H9 (cell line): Measurements from ENCODE around the gene JAML. TPM values are rescaled to one million over a fixed set of nuclear protein-coding genes. Genes with fewer than 3 reads are reported as not detected.

Source experiments
- DNase-seq: peaks from one replicate; pipeline ENCODE4 v3.0.0-alpha.2; 2017
- H2AFZ ChIP-seq: one replicate; pipeline ENCODE4 v1.6.1; 2013; ENCODE audit warnings: mild to moderate bottlenecking, low read length, control low read depth, moderate library complexity
- H2AK5ac ChIP-seq: 2 replicates; pipeline ENCODE4 v1.6.1; 2013; ENCODE audit warnings: low read length, control low read depth, mixed read lengths; ENCODE audit not compliant: insufficient read length
- H2BK120ac ChIP-seq: one replicate; pipeline ENCODE4 v1.6.1; 2013; ENCODE audit warnings: low read depth, mild to moderate bottlenecking, low read length, control low read depth, inconsistent platforms; ENCODE audit not compliant: poor library complexity, severe bottlenecking
- H2BK12ac ChIP-seq: 2 replicates; pipeline ENCODE4 v1.6.1; 2013; ENCODE audit warnings: low read length, control low read depth, mixed read lengths, low read depth; ENCODE audit not compliant: insufficient read length
- H2BK15ac ChIP-seq: 2 replicates; pipeline ENCODE4 v1.6.1; 2013; ENCODE audit warnings: low read depth, low read length, control low read depth
- H2BK20ac ChIP-seq: one replicate; pipeline ENCODE4 v1.6.1; 2013; ENCODE audit warnings: low read depth, mild to moderate bottlenecking, low read length, control low read depth, inconsistent platforms; ENCODE audit not compliant: poor library complexity, severe bottlenecking
- H2BK5ac ChIP-seq: 2 replicates; pipeline ENCODE4 v1.6.1; 2013; ENCODE audit warnings: low read length, control low read depth, mixed read lengths; ENCODE audit not compliant: insufficient read length
- H3K14ac ChIP-seq: 2 replicates; pipeline ENCODE4 v1.6.1; 2013; ENCODE audit warnings: low read length, control low read depth; ENCODE audit not compliant: insufficient read depth
- H3K18ac ChIP-seq: 2 replicates; pipeline ENCODE4 v1.6.1; 2013; ENCODE audit warnings: low read depth, mild to moderate bottlenecking, mixed read lengths, low read length, control low read depth; ENCODE audit not compliant: insufficient read length
- H3K23ac ChIP-seq: 2 replicates; pipeline ENCODE4 v1.6.1; 2013; ENCODE audit warnings: low read length, control low read depth, mixed read lengths, low read depth; ENCODE audit not compliant: insufficient read length
- H3K23me2 ChIP-seq: 2 replicates; pipeline ENCODE4 v1.6.1; 2013; ENCODE audit warnings: low read depth, mild to moderate bottlenecking, mixed read lengths, low read length, control low read depth; ENCODE audit not compliant: insufficient read length, poor library complexity, severe bottlenecking
- H3K27ac ChIP-seq: 2 replicates; pipeline ENCODE4 v1.5.1; 2013; ENCODE audit warnings: low read length, control low read depth, mixed read lengths, low read depth; ENCODE audit not compliant: insufficient read length
- H3K27me3 ChIP-seq: 2 replicates; pipeline ENCODE4 v1.6.1; 2013; ENCODE audit warnings: low read length, control low read depth, inconsistent platforms; ENCODE audit not compliant: insufficient read depth
- H3K4ac ChIP-seq: 2 replicates; pipeline ENCODE4 v1.6.1; 2013; ENCODE audit warnings: low read depth, mild to moderate bottlenecking, control low read depth, inconsistent platforms, low read length, moderate library complexity
- H3K4me1 ChIP-seq: 2 replicates; pipeline ENCODE4 v1.6.1; 2013; ENCODE audit warnings: low read length, control low read depth, inconsistent platforms; ENCODE audit not compliant: insufficient read depth
- H3K4me2 ChIP-seq: 2 replicates; pipeline ENCODE4 v1.6.1; 2013; ENCODE audit warnings: low read length, control low read depth, mixed read lengths; ENCODE audit not compliant: insufficient read length, insufficient read depth
- H3K56ac ChIP-seq: 2 replicates; pipeline ENCODE4 v1.6.1; 2013; ENCODE audit warnings: low read depth, mild to moderate bottlenecking, mixed read lengths, low read length, control low read depth; ENCODE audit not compliant: insufficient read length
- H3K79me1 ChIP-seq: 2 replicates; pipeline ENCODE4 v1.6.1; 2013; ENCODE audit warnings: low read depth, mild to moderate bottlenecking, moderate library complexity, low read length, control low read depth, inconsistent platforms; ENCODE audit not compliant: insufficient read depth, poor library complexity, severe bottlenecking
- H3K79me2 ChIP-seq: 2 replicates; pipeline ENCODE4 v1.6.1; 2013; ENCODE audit warnings: low read length, control low read depth, inconsistent platforms; ENCODE audit not compliant: insufficient read depth
- H3K9ac ChIP-seq: 2 replicates; pipeline ENCODE4 v1.6.1; 2013; ENCODE audit warnings: low read length, control low read depth, mixed read lengths; ENCODE audit not compliant: insufficient read length; ENCODE audit errors: extremely low read depth
- H3K9me3 ChIP-seq: one replicate; pipeline ENCODE4 v1.6.1; 2013; ENCODE audit warnings: low read depth, low read length, inconsistent platforms; ENCODE audit not compliant: control insufficient read depth
- H3T11ph ChIP-seq: one replicate; pipeline ENCODE4 v1.6.1; 2013; ENCODE audit warnings: mild to moderate bottlenecking, low read length, control low read depth, inconsistent platforms
- H4K20me1 ChIP-seq: one replicate; pipeline ENCODE4 v1.6.1; 2013; ENCODE audit not compliant: control insufficient read depth, insufficient read length, insufficient read depth
- H4K5ac ChIP-seq: 2 replicates; pipeline ENCODE4 v1.6.1; 2013; ENCODE audit warnings: low read depth, mild to moderate bottlenecking, mixed read lengths, low read length, control low read depth; ENCODE audit not compliant: insufficient read length
- H4K8ac ChIP-seq: replicated peaks from 2 replicates; pipeline ENCODE4 v1.6.1; 2013; ENCODE audit warnings: low read length, control low read depth, mixed read lengths, low read depth; ENCODE audit not compliant: insufficient read length
- H4K91ac ChIP-seq: 2 replicates; pipeline ENCODE4 v1.6.1; 2013; ENCODE audit warnings: low read depth, mild to moderate bottlenecking, moderate library complexity, mixed read lengths, low read length, control low read depth; ENCODE audit not compliant: insufficient read length
- H3K27ac Mint-ChIP-seq, 3 experiments: 2 replicates in 2 of 3; 3 replicates in 1 of 3; pipeline ENCODE4 v1.8.0; 2020 to 2021; ENCODE audit warnings: mixed read lengths in 3 of 3, mild to moderate bottlenecking in 1 of 3, moderate library complexity in 1 of 3
- H3K27me3 Mint-ChIP-seq: 2 replicates; pipeline ENCODE4 v1.8.0; 2021; ENCODE audit warnings: low read depth, mild to moderate bottlenecking, moderate library complexity, mixed read lengths
- H3K36me3 Mint-ChIP-seq, 3 experiments: 2 replicates in 2 of 3; 3 replicates in 1 of 3; pipeline ENCODE4 v1.8.0; 2020 to 2021; ENCODE audit warnings: low read depth in 3 of 3, mixed read lengths in 3 of 3; ENCODE audit not compliant: insufficient read depth in 1 of 3
- H3K4me1 Mint-ChIP-seq, 2 experiments: 2 replicates each; pipeline ENCODE4 v1.8.0; 2020; ENCODE audit warnings: mixed read lengths in 2 of 2
- H3K4me3 Mint-ChIP-seq, 2 experiments: 2 replicates in 1 of 2; 3 replicates in 1 of 2; pipeline ENCODE4 v1.8.0; 2020 to 2021; ENCODE audit warnings: mild to moderate bottlenecking in 2 of 2, mixed read lengths in 2 of 2, moderate library complexity in 1 of 2
- H3K9me3 Mint-ChIP-seq, 2 experiments: 2 replicates in 1 of 2; 3 replicates in 1 of 2; pipeline ENCODE4 v1.8.0; 2020; ENCODE audit warnings: mild to moderate bottlenecking in 2 of 2, mixed read lengths in 2 of 2, moderate library complexity in 1 of 2
- CTCF ChIP-seq: fragments of 200-600 bp; sonication (generic); conservative IDR thresholded peaks from 3 replicates; pipeline ENCODE4 v1.8.0; 2021; ENCODE audit warnings: antibody characterized with exemption, mild to moderate bottlenecking
- WGBS: extraction: QIAGEN DNeasy Blood & Tissue Kit; methylation state at CpG from one replicate; pipeline ENCODE4 v1.1.7; 2013; ENCODE audit warnings: missing lambda C conversion rate, low lambda C conversion rate, mixed read lengths; ENCODE audit not compliant: insufficient read length; ENCODE audit errors: extremely low coverage; 5-methylcytosine and 5-hydroxymethylcytosine counted together
- total RNA-seq: library from RNA; stranded (reverse); gene quantifications from 2 replicates; pipeline ENCODE4 v1.2.1, GENCODE V29; 2021

The JAML gene
- total RNA-seq, 1 experiment from 2014 or later: 0.48 TPM

- no peak overlapping the region for H2BK120ac ChIP-seq
- H3K23me2 ChIP-seq: no peaks in the 10 kb centered on the region
- H2AK5ac ChIP-seq: no peak overlapping the region
- H3K9ac ChIP-seq: no peak overlapping the region
- peaks cover 0 to 4% of the 10 kb centered on the region in 2 experiments; a peak in 3 of 5 replicates for H3K9me3 Mint-ChIP-seq
- H4K8ac ChIP-seq: no peak overlapping the region
- no peak overlapping the region for H3K56ac ChIP-seq
- no peak overlapping the region for H2BK20ac ChIP-seq
- TF ChIP-seq CTCF: no peak
- H3K4ac ChIP-seq: no peak overlapping the region
- no peak overlapping the region for H2BK12ac ChIP-seq
- H3K27ac ChIP-seq: no peak overlapping the region
- no peak for DNase-seq
- no peaks in the 10 kb centered on the region for H3K9me3 ChIP-seq
- no peaks in the 10 kb centered on the region for H4K20me1 ChIP-seq
- WGBS: no CpG with 5 or more reads among the region's 1 CpG
- peaks cover 3% of the 10 kb centered on the region in 2 experiments; a peak in 3 of 4 replicates for H3K4me1 Mint-ChIP-seq
- H4K91ac ChIP-seq: no peak overlapping the region
- no peak overlapping the region for H3K4me3 Mint-ChIP-seq
- H3K79me1 ChIP-seq: no peaks in the 10 kb centered on the region
- no peaks in the 10 kb centered on the region for H3K4me1 ChIP-seq
- H2BK5ac ChIP-seq: no peak overlapping the region
- no peak overlapping the region for H4K5ac ChIP-seq
- peaks cover 0 to 4% (median 0%) of the 10 kb centered on the region in 3 experiments; a peak in 3 of 7 replicates for H3K36me3 Mint-ChIP-seq
- no peak overlapping the region for H2BK15ac ChIP-seq
- H3K79me2 ChIP-seq: no peaks in the 10 kb centered on the region
- no peaks in the 10 kb centered on the region for H3K27me3 ChIP-seq
- peaks cover 20% of the 10 kb centered on the region for H3K27me3 Mint-ChIP-seq
- H2AFZ ChIP-seq: no peak overlapping the region
- H3K4me2 ChIP-seq: no peak overlapping the region
- H3T11ph ChIP-seq: no peak overlapping the region
- H3K23ac ChIP-seq: no peak overlapping the region
- H3K18ac ChIP-seq: no peak overlapping the region
- no peak overlapping the region for H3K14ac ChIP-seq
- H3K27ac Mint-ChIP-seq: no peak overlapping the region
These were observed 5.1 kb downstream of the JAML start for GRCh38 chr11:118219732-118220131.
